HEK293T (cell line): ENCODE results near the gene TMEM87A.

ENCODE experiments used
- ARNT ChIP-seq: fragments of 450-650 bp; IDR thresholded peaks from 2 replicates; pipeline ENCODE4 v1.6.1; 2017; ENCODE audit warnings: mild to moderate bottlenecking
- BHLHE40 ChIP-seq: fragments of 450-650 bp; IDR thresholded peaks from 2 replicates; pipeline ENCODE4 v1.6.1; 2016; ENCODE audit warnings: mild to moderate bottlenecking, moderate library complexity, borderline replicate concordance
- FOXA1 ChIP-seq: fragments of 450-650 bp; IDR thresholded peaks from 2 replicates; pipeline ENCODE4 v1.6.1; 2016; ENCODE audit warnings: mild to moderate bottlenecking
- FOXK2 ChIP-seq: fragments of 450-650 bp; IDR thresholded peaks from 2 replicates; pipeline ENCODE4 v1.6.1; 2016; ENCODE audit warnings: mild to moderate bottlenecking
- FOXM1 ChIP-seq: fragments of 450-650 bp; IDR thresholded peaks from 2 replicates; pipeline ENCODE4 v1.6.1; 2017; ENCODE audit warnings: mild to moderate bottlenecking, borderline replicate concordance
- PKNOX1 ChIP-seq: fragments of 450-650 bp; IDR thresholded peaks from 2 replicates; pipeline ENCODE4 v1.6.1; 2016
- SP1 ChIP-seq: fragments of 450-650 bp; IDR thresholded peaks from 2 replicates; pipeline ENCODE4 v1.6.1; 2017
- TARDBP ChIP-seq: fragments of 450-650 bp; IDR thresholded peaks from 2 replicates; pipeline ENCODE4 v1.6.1; 2016

DNA sequence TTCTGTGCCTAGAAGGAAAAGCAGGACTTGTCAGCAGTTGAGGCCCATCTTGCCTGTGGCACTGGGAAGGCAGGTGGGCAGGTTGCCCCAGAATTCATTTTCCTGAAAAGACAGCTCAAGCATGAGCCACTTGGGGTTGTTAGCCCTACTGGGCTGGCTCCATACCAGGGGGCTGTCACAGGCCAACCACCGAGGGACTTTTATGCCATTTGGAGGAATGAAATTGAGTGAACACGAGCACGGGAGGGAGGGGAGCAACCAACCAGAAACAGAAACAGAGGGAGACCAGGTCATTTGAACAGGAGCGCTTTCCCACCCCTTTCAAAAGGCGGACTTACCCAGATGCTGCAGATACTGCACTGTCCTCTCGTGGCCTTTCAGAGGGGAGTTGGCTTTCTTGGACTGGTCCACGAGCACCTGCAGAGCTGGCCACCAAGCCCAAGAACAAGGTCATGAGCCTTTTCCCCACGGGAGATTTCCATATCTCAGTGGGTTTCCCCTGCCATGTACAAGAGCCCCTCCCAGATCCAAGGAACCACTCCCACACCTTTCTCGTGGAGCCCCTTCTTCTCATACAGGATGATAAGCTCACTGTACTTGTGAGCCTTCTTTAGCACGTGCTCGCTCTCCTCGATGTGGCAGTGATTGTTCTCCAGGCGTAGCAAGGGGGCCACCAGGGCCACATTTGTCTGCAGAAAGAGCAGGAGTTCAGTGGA, 106.8 kb downstream of the TMEM87A start:
- TF ChIP-seq FOXM1 (no peak), FOXA1 (no peak), BHLHE40 (no peak), SP1 (no peak), ARNT (no peak), PKNOX1 (no peak), FOXK2 (no peak), TARDBP (no peak)
